ENCODE results near the gene TMA7B.
"Not testable (repeated sequence)": the region's sequence is repeated elsewhere in the genome, so short reads cannot be mapped to it uniquely, and the experiment has no call there.

Gene TMA7B

GRCh38 chr22:39979458-39979857, 19.3 kb downstream of the TMA7B start:
- no peak for DNase-seq (ENCODE audit: low read depth in 1 of 2, low spot score in 1 of 2)

- no peak for DNase-seq (ENCODE audit: low read depth in 1 of 2, low spot score in 1 of 2)
These were observed 20.4 kb downstream of the TMA7B start for GRCh38 chr22:39980596-39980995.

- DNase-seq (ENCODE audit: low read depth in 1 of 2, low spot score in 1 of 2): no peak
These were observed 23.1 kb downstream of the TMA7B start for GRCh38 chr22:39983346-39983745.

GRCh38 chr22:39984006-39984405, 23.8 kb downstream of the TMA7B start:
- DNase-seq (ENCODE audit: low read depth in 1 of 2, low spot score in 1 of 2): no peak

- DNase-seq (ENCODE audit: low read depth in 1 of 2, low spot score in 1 of 2): no peak
These were observed 24.5 kb downstream of the TMA7B start for GRCh38 chr22:39984746-39985145.

- no peak for DNase-seq (ENCODE audit: low read depth in 1 of 2, low spot score in 1 of 2)
These were observed 25.3 kb downstream of the TMA7B start for GRCh38 chr22:39985383-39986035.

GRCh38 chr22:39988386-39989114, 28.4 kb downstream of the TMA7B start:
- DNase-seq (ENCODE audit: low read depth in 1 of 2, low spot score in 1 of 2): no peak

GRCh38 chr22:39989633-39990032, 29.4 kb downstream of the TMA7B start:
- no peak for DNase-seq (ENCODE audit: low read depth in 1 of 2, low spot score in 1 of 2)

- DNase-seq (ENCODE audit: low read depth in 1 of 2, low spot score in 1 of 2): no peak
These were observed 30.5 kb downstream of the TMA7B start for GRCh38 chr22:39990686-39991085.

GRCh38 chr22:39991159-39991860, 31.1 kb downstream of the TMA7B start:
- DNase-seq (ENCODE audit: low read depth in 1 of 2, low spot score in 1 of 2): no peak

- DNase-seq (ENCODE audit: low read depth in 1 of 2, low spot score in 1 of 2): no peak
These were observed 32.1 kb downstream of the TMA7B start for GRCh38 chr22:39992088-39992826.

GRCh38 chr22:39992894-39993293, 32.7 kb downstream of the TMA7B start:
- not testable (repeated sequence) for DNase-seq (ENCODE audit: low read depth in 1 of 2, low spot score in 1 of 2)

- peak in 1 of 2 donors; percentile 39 for DNase-seq (ENCODE audit: low read depth in 1 of 2, low spot score in 1 of 2)
These were observed 33.9 kb downstream of the TMA7B start for GRCh38 chr22:39994041-39994565.

GRCh38 chr22:39994566-39995392, 34.6 kb downstream of the TMA7B start, which contains the start of gene FAM83F:
Gene FAM83F (plus strand): TSS chr22:39994954. CDS start chr22:39995043, 89 bp downstream.
- peak in 1 of 2 donors; percentile 11 for DNase-seq (ENCODE audit: low read depth in 1 of 2, low spot score in 1 of 2)

GRCh38 chr22:39995393-39996252, 35.4 kb downstream of the TMA7B start:
- DNase-seq (ENCODE audit: low read depth in 1 of 2, low spot score in 1 of 2): no peak

- no peak for DNase-seq (ENCODE audit: low read depth in 1 of 2, low spot score in 1 of 2)
These were observed 36.5 kb downstream of the TMA7B start for GRCh38 chr22:39996732-39997131.

GRCh38 chr22:39997421-39997820, 37.2 kb downstream of the TMA7B start:
- DNase-seq (ENCODE audit: low read depth in 1 of 2, low spot score in 1 of 2): no peak

- DNase-seq (ENCODE audit: low read depth in 1 of 2, low spot score in 1 of 2): no peak
These were observed 37.9 kb downstream of the TMA7B start for GRCh38 chr22:39997939-39998726.
